ENCODE results near the gene DNA2. TPM values are rescaled to one million over a fixed set of nuclear protein-coding genes. Genes with fewer than 3 reads are reported as not detected.
"Not testable (repeated sequence)": the region's sequence is repeated elsewhere in the genome, so short reads cannot be mapped to it uniquely, and the experiment has no call there.

DNA2 gene, protein sequence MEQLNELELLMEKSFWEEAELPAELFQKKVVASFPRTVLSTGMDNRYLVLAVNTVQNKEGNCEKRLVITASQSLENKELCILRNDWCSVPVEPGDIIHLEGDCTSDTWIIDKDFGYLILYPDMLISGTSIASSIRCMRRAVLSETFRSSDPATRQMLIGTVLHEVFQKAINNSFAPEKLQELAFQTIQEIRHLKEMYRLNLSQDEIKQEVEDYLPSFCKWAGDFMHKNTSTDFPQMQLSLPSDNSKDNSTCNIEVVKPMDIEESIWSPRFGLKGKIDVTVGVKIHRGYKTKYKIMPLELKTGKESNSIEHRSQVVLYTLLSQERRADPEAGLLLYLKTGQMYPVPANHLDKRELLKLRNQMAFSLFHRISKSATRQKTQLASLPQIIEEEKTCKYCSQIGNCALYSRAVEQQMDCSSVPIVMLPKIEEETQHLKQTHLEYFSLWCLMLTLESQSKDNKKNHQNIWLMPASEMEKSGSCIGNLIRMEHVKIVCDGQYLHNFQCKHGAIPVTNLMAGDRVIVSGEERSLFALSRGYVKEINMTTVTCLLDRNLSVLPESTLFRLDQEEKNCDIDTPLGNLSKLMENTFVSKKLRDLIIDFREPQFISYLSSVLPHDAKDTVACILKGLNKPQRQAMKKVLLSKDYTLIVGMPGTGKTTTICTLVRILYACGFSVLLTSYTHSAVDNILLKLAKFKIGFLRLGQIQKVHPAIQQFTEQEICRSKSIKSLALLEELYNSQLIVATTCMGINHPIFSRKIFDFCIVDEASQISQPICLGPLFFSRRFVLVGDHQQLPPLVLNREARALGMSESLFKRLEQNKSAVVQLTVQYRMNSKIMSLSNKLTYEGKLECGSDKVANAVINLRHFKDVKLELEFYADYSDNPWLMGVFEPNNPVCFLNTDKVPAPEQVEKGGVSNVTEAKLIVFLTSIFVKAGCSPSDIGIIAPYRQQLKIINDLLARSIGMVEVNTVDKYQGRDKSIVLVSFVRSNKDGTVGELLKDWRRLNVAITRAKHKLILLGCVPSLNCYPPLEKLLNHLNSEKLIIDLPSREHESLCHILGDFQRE
- polyA plus RNA-seq (ENCODE audit: insufficient read length in 4 of 4), result 10 to 100 TPM in 3 of 4 donors, 1 to 10 TPM in 1; 10.0 to 18.1 (median 11.9) TPM

- DNase-seq (ENCODE audit: low read depth in 4 of 4, low spot score in 2 of 4), result peak; percentile 63 to 90 (median 67)
These were observed at the start of gene DNA2 for GRCh38 chr10:68471586-68472408. Gene DNA2, minus strand, starts transcription at chr10:68471973. Its CDS starts 109 bp downstream, at chr10:68471864.

- not testable (repeated sequence) for DNase-seq (ENCODE audit: low read depth in 4 of 4, low spot score in 2 of 4)
These were observed 46.8 kb upstream of the DNA2 start for GRCh38 chr10:68518609-68519008.

DNA sequence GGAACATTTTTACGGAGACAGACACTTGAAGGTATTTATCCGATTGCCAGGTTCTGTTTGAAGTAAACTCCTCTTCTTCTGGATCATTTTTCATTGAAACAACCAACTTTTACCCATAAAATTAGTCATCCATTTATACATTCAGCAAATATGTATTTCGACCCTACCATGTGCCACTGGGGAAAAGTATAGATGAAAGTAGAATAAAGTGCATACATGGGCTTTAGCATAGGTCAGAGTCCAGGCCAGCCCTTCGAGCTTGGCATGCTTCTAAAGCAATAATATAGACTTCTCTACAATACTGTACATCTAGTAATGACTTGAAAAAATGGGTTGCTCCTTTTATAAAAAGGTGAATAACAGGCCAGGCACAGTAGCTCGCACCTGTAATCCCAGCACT, 45.4 kb upstream of the DNA2 start:
- no peak for DNase-seq (ENCODE audit: low read depth in 4 of 4, low spot score in 2 of 4)

DNA sequence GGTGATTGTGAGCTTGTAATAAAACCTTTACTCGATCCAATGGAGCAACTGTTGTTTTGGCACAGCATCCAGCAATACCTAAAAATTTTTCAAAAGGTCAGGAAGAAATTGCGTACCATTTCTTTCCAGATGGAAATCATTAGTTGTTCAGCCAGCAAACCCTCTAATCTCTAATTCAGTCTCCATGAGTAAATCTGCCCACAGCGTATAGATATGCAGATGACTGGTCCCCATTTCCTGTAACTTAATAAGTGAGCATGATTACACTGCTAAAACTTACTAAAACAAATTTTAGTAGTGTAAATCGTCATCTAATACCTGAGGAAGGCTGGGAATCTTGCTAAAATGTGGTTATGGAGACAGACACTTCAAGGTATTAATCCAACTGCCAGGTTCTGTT, 45.0 kb upstream of the DNA2 start:
- no peak for DNase-seq (ENCODE audit: low read depth in 4 of 4, low spot score in 2 of 4)

DNA sequence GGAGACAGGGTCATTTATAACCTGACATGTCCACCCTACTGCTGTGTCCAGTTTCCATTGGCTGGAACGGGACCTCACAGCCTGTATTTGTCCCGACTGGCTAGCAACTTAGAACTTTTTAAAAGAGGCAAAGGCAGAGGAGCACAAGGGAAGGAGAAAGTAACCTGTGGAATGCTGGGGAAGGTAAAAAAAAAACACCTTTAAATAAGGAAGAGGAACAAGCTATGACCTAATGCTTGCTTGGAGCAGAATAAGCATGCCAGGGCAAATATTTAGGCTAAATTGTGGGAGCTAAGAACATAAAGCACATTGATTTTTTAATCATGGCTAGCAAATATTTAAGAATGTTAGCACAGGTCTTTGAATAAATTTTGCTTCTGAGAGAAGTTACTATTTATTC, 44.4 kb upstream of the DNA2 start:
- not testable (repeated sequence) for DNase-seq (ENCODE audit: low read depth in 4 of 4, low spot score in 2 of 4)

DNA sequence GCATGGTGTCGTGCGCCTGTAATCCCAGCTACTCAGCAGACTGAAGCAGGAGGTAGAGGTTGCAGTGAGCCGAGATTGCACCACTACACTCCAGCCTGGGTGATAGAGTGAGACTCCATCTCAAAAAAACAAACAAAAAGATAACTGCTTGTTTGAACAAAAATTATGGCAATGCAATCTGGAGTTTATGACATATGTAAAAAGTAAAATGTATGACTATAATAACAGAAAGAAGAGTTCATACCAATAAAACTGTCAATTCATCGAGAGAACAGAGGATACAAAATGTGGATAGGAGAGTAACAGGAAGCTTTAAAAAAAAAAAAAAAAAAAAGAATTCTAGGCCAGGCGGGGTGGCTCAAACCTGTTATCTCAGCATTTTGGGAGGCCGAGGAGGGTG, 36.3 kb upstream of the DNA2 start:
- DNase-seq (ENCODE audit: low read depth in 4 of 4, low spot score in 2 of 4), result no peak

GRCh38 chr10:68506411-68506810, 34.6 kb upstream of the DNA2 start:
- DNase-seq (ENCODE audit: low read depth in 4 of 4, low spot score in 2 of 4), result no peak

DNA sequence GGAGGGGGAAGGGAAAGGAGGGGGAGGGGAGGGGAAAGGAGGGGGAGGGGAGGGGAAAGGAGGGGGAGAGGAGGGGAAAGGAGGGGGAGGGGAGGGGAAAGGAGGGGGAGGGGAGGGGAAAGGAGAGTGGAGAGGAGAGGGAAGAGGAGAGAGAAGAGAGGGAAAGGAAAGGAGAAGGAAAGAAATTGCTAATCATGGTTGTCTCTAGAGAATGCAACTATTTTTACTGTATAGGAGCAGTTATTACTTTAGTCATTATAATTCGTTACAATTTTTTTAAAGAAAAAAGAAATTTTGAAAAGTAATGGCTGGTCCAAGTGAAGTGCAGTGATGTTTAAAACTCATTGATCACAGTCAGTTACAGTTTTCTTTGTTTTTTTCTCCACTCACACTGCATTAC, 31.1 kb upstream of the DNA2 start:
- DNase-seq (ENCODE audit: low read depth in 4 of 4, low spot score in 2 of 4), result no peak

DNA sequence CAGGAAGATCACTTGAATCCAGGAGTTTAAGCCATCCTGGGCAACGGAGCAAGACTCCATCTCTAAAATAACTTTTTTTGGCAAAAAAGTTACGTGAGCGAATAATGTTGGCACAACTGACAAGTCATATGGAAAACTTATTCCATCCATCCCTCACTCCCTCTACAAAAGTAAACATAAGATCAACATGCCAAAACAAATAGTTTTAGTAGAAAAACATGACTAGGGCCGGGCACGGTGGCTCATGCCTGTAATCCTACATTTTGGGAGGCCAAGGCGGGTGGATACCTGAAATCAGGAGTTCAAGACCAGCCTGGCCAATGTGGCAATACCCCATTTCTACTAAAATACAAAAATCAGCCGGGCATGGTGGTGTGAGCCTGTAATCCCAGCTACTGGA, 29.9 kb upstream of the DNA2 start:
- no peak for DNase-seq (ENCODE audit: low read depth in 4 of 4, low spot score in 2 of 4)

GRCh38 chr10:68499544-68499943, 27.8 kb upstream of the DNA2 start:
- no peak for DNase-seq (ENCODE audit: low read depth in 4 of 4, low spot score in 2 of 4)

DNA sequence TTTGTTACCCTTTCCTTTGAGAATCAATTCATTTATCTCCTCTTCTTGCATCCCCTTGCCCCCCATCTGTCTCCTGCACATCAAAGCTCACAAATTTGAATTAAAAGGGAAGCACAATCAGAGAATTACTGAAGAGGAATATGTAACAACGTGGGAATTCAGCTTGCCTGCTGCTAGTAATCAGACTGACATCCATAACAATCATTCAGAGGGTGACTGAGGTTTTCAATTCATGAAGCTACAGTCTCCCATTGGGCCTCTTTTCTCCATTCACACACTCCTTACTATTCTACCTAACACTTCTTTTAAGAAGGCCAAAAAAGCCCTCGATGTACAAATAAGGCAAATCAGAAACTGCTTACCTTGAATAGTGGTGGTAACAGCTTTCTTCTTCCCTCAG, 24.3 kb upstream of the DNA2 start:
- no peak for DNase-seq (ENCODE audit: low read depth in 4 of 4, low spot score in 2 of 4)

- DNase-seq (ENCODE audit: low read depth in 4 of 4, low spot score in 2 of 4), result no peak
These were observed 20.3 kb upstream of the DNA2 start for GRCh38 chr10:68492118-68492517.

- no peak for DNase-seq (ENCODE audit: low read depth in 4 of 4, low spot score in 2 of 4)
These were observed 18.1 kb upstream of the DNA2 start for GRCh38 chr10:68489919-68490318.

DNA sequence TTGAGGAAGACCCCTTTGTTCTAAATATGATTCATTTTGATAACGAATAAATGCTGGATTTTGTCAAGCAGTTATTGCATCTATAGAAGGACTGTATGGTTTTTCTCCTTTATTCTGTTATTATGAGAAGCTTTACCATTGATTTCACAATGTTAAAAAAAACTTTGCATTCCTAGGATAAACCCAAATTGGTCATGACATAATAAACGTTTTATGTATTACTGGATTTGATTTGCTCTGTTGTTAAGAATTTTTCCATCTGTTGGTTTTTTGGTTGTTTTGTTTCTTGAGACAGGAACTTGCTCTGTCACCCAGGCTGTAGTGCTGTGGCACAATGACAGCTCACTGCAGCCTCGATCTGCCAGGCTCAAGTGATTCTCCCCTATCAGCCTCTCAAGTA, 2.2 kb upstream of the DNA2 start:
- DNase-seq (ENCODE audit: low read depth in 4 of 4, low spot score in 2 of 4), result no peak

DNA sequence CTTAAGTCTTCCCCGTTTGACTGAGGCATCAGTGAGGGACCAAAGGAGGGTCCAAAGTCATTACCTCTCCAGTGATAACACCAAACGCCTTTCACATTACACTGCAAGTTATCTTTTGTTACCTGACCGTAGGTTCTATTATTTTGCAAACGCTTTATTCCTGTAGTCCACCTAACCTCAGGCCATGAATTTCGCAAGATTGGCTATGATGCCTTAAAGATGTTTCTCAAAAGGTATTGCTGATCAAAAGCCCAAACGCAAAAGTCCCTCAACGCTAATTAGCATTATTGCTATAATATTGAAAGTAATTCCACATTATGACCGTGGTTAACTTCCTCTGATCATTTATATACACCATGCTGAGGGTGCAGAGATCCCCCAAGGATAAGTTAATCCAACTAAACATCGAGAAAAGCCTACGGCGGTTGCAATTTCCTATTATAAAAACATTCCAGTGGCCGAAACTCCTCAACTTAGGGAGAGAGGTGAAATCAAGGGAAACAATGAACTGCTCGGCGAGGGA, 649 bp downstream of the DNA2 start:
- peak in 1 of 4 donors; percentile 21 for DNase-seq (ENCODE audit: low read depth in 4 of 4, low spot score in 2 of 4)

- no peak for DNase-seq (ENCODE audit: low read depth in 4 of 4, low spot score in 2 of 4)
These were observed 1.5 kb downstream of the DNA2 start for GRCh38 chr10:68470300-68470699.

DNA sequence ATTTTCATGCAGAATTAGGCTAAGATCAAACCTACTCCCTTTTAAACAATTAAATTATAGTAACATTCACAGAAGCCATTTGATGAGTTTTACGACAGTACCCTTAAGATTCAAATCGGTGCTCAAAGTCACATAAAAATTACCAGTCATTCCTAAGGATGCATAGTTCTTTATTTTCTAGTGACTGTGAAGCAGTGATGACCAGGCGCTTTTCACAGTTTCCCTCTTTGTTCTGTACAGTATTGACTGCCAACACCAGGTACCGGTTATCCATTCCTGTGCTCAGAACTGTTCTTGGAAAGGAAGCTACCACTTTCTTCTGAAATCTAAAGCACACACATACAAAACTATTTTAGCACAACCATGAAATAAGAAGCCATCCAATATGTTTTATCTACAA, 1.9 kb downstream of the DNA2 start:
- no peak for DNase-seq (ENCODE audit: low read depth in 4 of 4, low spot score in 2 of 4)

DNA sequence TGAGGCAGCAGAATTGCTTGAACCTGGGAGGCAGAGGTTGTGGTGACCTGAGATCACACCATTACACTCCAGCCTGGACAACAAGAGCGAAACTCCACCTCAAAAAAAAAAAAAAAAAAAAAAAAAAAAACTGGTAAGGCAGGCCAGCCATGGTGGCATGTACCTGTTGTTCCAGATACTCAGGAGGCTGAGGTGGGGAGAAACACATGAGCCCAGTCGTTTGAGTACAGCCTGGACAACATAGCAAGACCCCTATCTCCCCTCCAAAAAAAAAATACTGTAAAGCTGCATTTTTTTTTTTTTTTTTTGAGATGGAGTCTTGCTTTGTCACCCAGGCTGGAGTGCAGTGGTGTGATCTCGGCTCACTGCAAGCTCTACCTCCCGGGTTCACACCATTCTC, 7.0 kb downstream of the DNA2 start:
- DNase-seq (ENCODE audit: low read depth in 4 of 4, low spot score in 2 of 4), result not testable (repeated sequence)

DNA sequence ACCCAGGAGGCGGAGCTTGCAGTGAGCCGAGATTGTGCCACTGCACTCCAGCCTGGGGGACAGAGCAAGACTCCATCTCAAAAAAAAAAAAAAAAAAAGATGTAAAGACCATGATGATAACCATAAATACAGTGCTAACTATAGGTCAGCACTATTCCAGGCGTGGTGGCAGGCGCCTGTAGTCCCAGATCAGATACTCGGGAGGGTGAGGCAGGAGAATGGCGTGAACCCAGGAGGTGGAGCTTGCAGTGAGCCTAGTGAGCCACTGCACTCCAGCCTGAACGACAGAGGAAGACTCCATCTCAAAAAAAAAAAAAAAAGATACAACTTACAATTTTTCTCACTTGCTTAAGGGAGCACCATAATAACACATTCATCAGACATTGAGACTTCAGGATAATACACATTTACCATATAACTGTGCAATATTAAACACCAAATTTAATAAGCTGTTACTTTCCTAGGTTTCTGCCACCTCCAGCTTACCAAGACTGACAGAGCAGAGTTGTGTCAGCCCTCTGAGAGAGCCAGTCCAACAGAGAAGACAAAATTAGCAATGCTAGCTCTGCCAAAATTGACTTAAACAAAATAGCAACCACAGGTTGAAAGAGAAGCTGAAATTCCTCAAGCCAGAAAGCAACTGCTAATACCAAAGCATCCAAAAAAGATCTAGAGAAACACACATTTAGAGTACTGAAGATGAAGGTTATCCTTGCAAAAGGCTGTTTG, 8.2 kb downstream of the DNA2 start:
- no peak for DNase-seq (ENCODE audit: low read depth in 4 of 4, low spot score in 2 of 4)
